ENCODE results near the gene CIDEA. TPM values are rescaled to one million over a fixed set of nuclear protein-coding genes. Genes with fewer than 3 reads are reported as not detected.
"Not testable (repeated sequence)": the region's sequence is repeated elsewhere in the genome, so short reads cannot be mapped to it uniquely, and the experiment has no call there.

Gene CIDEA
- total RNA-seq, 1 experiment from 2014 or later: not detected

DNA sequence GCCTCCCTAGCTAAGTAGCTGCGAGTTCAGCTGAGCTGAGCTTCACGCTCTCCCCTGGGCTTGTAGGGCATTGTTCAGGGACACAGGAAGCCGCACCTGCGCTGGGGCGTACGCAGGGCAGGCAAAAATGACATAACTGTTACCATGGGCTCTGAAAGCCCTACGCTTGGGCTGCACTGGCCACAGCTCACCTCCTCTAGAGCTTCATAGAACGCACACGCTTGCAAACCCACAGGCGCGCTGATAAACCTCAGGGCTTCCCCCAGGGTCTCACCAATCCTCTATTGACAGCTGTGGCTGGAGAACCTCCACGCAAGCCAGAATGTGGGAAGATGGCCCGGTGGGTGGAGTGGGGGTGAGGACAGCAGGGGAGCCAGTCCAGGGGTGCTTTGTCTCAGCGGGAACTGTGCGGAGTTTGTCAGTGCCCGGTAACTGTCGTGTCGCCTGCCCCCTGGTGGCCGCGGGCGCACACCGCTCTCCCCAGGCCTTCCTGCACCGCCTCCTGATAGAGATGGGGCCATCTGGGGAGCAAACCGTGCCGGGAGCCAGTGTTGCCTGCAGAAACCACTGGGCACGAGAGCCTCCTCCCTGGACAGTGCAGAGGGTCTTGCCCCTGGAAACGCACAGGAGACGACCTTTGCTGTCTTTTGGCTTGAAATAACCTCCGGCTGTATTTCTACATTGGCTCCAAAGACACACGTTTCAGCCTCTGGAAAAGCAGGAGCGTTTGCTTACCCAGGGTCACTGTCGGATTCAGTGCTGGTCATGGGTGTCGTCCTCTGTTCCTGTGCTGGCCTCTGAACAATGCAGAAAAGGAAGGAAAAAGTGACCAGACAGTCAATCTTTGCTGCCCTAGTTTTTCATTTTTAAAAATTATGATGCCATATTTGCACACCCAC is 17.0 kb upstream of the CIDEA start:
- in situ Hi-C loops (cut with HindIII; ENCODE audit: low sequenced_read_pairs): no loop called here

GRCh38 chr18:12238826-12239225 is 15.3 kb upstream of the CIDEA start:
- DNase-seq (ENCODE audit: low spot score): no peak
- in situ Hi-C loops (cut with HindIII; ENCODE audit: low sequenced_read_pairs): no loop called here

More for the DNA sequence above, 17.0 kb upstream of the CIDEA start:
- DNase-seq (ENCODE audit: low spot score): peak; percentile 13

DNA sequence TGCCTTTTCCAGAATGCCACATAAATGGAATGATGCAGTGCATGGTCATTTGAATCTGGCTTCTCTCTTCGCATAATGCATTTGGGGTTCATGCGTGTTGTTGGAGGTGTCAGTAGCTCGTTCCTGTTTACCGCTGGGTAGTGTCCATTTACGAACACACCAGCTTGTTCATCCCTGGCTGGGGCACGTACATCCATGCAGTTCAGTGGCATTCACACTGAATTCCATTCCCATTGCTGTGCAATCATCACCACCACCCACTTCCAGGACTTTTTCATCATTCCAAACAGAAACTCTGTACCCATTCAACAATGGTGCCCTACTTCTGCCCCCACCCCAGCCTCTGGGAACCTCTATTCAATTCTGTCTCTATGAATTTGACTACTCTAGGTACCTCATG is 14.7 kb upstream of the CIDEA start:
- no peak for DNase-seq (ENCODE audit: low spot score)
- in situ Hi-C loops (cut with HindIII; ENCODE audit: low sequenced_read_pairs): no loop called here

GRCh38 chr18:12242658-12243260 is 11.4 kb upstream of the CIDEA start:
- in situ Hi-C loops (cut with HindIII; ENCODE audit: low sequenced_read_pairs): no loop called here
- DNase-seq (ENCODE audit: low spot score): no peak

DNA sequence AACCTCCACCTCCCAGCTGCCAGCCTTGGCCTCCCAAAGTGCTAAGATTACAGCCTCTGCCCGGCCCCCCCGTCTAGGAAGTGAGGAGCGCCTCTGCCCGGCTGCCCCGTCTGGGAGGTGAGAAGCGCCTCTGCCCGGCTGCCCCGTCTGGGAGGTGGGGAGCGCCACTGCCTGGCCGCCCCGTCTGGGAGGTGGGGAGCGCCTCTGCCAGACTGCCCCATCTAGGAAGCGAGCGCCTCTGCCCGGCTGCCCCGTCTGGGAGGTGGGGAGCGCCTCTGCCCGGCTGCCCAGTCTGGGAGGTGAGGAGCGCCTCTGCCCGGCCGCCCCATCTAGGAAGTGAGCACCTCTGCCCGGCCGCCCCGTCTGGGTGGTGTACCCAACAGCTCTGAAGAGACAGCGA is 10.9 kb upstream of the CIDEA start:
- DNase-seq (ENCODE audit: low spot score); in situ Hi-C loops (cut with HindIII; ENCODE audit: low sequenced_read_pairs): not testable (repeated sequence)

GRCh38 chr18:12245793-12246135 is 8.4 kb upstream of the CIDEA start:
- in situ Hi-C loops (cut with HindIII; ENCODE audit: low sequenced_read_pairs): no loop called here
- DNase-seq (ENCODE audit: low spot score): no peak

DNA sequence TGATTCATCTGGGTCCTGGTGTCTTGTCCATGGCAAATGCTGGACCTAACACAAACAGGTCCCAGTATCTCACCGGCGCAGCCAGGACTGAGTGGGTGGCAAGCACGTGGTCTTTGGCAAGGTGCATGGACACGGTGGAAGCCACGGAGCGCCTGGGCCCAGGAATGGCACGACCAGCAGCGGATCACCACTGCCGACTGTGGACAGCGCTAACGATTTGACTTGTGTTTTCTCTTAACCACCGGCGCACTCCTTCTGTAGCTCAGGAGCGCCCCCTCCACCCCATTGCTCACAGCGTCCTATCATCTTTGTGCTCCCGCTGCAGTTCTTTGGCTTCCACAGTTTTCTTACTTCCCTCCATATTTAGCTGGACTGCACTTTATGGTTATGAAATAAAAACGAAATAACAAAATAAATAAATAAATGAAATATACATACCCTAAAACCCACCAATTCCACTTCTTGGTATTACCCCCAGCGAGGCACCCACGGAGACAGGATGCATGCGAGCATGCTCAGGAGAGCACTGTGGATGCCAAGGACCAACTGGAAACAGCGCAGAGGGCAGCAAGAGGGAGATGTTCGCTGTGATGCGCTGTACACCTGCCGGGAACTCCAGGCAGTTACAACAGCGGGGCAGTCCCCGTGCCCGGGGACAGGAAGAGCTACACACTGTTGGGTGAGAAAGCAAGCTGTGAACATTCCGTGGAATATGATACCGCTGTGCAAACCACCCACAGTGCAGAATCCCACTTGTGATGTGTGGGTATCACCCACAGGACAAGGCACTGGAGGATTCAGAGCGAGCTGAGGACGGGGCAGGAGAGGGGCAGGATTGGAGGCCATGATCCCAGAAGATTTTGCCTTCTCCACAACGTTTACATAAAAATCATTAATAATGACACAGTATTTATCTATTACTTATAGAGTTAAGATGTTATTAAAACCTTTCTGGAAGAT is 7.0 kb upstream of the CIDEA start:
- in situ Hi-C loops (cut with HindIII; ENCODE audit: low sequenced_read_pairs): no loop called here
- peak; percentile 9 for DNase-seq (ENCODE audit: low spot score)

DNA sequence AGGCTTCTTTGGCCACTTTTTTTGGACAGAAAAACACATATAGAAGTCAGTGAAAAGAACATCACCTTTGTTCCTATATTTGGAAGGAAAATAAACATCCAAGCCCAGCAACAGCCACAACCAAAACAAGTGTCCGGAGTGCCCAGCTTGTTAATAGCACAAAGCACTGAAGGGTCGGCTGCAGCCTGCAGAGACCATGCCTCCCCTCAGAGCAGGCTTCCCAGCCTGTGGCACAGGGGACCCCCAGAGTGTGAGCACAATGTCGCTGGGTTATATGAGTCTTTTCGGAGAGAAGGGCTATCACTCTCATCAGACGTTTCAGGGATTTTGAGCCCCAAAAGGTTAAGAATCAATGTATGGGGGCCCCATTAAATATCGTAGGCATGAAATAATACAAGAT is 6.2 kb upstream of the CIDEA start:
- in situ Hi-C loops (cut with HindIII; ENCODE audit: low sequenced_read_pairs): no loop called here

GRCh38 chr18:12248926-12249720 is 5.0 kb upstream of the CIDEA start:
- no peak for DNase-seq (ENCODE audit: low spot score)
- in situ Hi-C loops (cut with HindIII; ENCODE audit: low sequenced_read_pairs): no loop called here

More for the DNA sequence above, 6.2 kb upstream of the CIDEA start:
- DNase-seq (ENCODE audit: low spot score): no peak

DNA sequence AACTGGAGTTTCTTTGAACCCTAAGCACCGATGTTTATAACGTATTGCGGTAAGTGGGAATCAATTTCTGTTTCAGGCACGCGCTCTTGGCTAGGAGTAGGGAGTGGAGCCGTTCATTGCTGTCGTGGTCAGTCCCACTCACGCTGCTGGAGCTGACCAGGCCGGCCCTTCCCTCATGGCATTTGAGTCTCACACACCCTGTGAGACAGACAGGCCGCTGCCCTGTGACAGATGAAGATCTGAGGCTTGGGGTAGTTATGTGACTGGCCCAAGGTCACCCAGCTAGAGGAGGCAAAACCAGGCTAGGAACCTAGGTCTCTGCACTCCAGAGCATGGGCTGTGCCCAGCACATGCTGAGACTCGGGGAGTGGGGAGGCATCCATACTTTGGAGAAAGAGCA is 2.9 kb upstream of the CIDEA start:
- in situ Hi-C loops (cut with HindIII; ENCODE audit: low sequenced_read_pairs): no loop called here
- DNase-seq (ENCODE audit: low spot score): no peak

DNA sequence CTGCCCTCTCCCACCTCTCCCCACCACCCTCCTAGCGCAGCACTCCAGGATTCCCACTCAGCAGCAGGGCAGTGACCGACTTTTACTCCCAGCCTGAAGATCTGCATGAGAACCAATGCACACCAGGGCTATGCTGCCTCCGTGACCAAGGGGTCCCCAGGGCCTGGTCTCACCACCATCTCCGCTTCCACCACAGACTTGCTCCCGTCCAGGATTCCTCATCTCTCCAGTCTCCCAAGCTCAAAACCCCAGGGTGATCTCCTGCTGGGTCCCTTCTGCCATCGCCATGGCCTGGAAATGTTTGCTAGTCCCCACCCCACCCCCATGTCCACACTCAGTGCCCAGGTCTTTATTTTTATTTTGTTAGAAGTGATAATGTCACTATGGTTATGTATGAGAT is 2.1 kb upstream of the CIDEA start:
- in situ Hi-C loops (cut with HindIII; ENCODE audit: low sequenced_read_pairs): no loop called here
- DNase-seq (ENCODE audit: low spot score): no peak

GRCh38 chr18:12253027-12253426 is 1.1 kb upstream of the CIDEA start:
- in situ Hi-C loops (cut with HindIII; ENCODE audit: low sequenced_read_pairs): no loop called here
- no peak for DNase-seq (ENCODE audit: low spot score)

DNA sequence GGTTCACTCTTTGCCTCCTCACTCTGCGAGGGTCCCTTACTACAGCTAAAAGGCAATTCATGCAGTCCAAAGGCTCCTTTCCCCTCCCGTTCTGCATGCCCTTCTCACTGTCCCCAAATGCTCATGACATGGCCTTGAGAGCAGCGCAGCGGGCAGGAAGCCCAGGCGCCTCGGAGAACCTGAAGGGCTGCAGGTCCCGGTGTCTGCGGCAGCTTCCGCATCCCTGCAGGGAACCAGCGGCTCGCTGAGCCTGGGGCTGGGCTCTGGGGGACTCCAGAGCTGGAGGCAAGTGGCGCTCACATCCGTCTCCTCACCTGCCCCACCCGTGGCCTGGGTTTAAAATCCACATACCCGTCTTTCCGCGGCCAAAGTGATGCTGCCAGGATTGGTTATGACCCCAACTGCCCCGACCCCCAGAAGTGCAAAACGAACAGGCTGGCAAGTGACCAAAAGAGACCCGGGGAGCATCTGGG is 462 bp upstream of the CIDEA start:
- in situ Hi-C loops (cut with HindIII; ENCODE audit: low sequenced_read_pairs): no loop called here
- DNase-seq (ENCODE audit: low spot score): no peak

DNA sequence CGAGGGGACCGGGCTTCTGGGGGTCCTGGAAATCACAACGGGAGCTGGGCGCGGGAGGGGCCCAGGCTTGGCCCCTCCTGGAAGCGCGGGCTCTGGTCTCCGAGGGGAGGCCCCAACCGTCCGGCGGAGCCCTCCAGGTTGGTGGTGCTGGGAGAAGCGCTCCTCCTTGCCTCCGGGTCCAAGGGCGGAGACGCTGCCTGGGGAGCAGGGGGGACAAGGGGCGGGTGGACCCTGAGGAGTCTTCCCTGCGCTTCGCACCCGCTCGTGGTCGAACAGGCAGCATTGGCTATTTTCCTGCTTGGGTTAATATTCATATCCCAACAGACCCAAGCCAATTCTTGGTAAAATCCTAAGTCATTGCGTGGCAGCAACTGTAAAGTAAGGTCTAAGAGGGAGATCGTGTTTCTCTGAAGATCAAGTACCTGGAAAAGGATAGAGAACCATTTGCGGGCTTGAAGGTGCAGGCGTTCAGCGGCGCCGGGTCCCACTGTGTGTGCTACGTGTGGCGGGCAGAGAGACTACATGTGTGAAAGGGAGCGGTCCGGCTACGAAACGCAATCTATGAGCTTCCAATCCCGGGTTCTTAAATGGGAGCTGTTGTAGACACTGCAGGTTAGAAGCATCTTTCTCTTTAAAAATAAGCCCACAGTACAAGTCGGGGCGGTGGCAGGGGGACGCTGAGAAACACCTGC is 805 bp downstream of the CIDEA start:
- DNase-seq (ENCODE audit: low spot score): no peak

DNA sequence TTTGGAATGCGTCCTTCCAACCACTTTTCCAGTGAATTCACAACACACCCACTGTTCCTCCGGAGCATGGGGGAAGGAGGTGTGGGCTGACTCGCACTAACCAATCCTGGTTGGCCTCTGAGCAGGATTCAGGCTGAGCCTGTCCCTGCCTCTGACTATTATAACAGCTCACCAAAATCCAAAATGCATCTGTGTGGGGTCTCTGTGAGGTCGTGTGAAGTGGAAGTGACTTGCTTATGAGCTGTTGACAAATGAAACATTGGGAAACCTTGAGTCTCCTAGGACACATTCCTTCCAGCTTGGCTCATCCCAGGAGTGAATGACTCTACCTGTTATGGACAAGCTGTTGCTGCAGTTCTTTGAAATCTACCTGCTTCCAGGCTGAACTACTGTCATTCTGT is 1.5 kb downstream of the CIDEA start:
- DNase-seq (ENCODE audit: low spot score): no peak
- in situ Hi-C loops (cut with HindIII; ENCODE audit: low sequenced_read_pairs): no loop called here

More for the DNA sequence above, 805 bp downstream of the CIDEA start:
- in situ Hi-C loops (cut with HindIII; ENCODE audit: low sequenced_read_pairs): no loop called here

GRCh38 chr18:12256951-12257350 is 2.8 kb downstream of the CIDEA start:
- DNase-seq (ENCODE audit: low spot score): no peak
- in situ Hi-C loops (cut with HindIII; ENCODE audit: low sequenced_read_pairs): no loop called here

DNA sequence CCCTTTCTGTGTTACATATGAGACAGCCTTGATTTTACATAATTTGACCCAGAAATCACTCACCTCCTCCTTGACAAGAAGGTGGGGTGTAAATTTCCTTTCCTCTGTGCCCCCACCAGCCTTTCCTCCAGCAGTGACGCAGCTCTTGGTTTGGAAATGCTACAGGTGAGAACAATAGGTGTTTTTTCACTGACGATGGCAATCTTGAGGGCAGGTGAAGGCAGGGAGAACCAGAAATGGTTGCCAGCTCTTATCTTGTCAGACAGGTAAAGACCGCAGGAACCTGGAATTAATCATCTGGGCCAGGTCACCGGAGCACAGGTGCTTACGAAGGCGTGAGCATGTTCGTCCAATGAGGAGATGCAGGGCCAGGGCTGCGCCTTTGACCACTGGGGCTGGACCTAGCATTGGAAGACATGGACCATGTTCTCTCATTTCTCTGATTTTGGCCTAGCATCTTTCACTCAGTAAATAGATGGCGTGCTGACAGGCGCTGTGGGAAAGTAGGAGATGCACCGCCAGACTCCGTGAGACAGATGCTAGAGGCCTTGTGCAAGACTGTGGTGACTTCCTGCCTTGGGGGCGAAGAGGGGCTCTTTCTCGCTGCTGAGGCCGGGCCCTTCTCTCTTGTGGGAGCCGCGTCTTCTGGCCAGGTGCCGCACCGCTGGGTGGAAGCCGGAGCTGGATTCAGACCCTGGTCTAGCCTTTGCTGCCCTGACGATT is 4.0 kb downstream of the CIDEA start:
- no peak for DNase-seq (ENCODE audit: low spot score)
- in situ Hi-C loops (cut with HindIII; ENCODE audit: low sequenced_read_pairs): no loop called here

Data from G401 (cell line).